Mesenchymal stem cell (in vitro differentiated cells and primary cell): ENCODE measurements around the gene CCDC122.

Source experiments
- DNase-seq: peaks from one replicate; pipeline ENCODE4 v3.0.0-alpha.2; 2013
- H2AFZ ChIP-seq: one replicate; pipeline ENCODE4 v1.6.1; 2013; ENCODE audit warnings: low read depth, mild to moderate bottlenecking, control low read depth, inconsistent platforms, low read length, moderate library complexity
- H2AK5ac ChIP-seq: 2 replicates; pipeline ENCODE4 v1.6.1; 2013; ENCODE audit warnings: low read length, moderate library complexity, mild to moderate bottlenecking, inconsistent platforms; ENCODE audit not compliant: severe bottlenecking
- H2BK120ac ChIP-seq: one replicate; pipeline ENCODE4 v1.6.1; 2013; ENCODE audit warnings: low read depth, mild to moderate bottlenecking, inconsistent platforms, low read length, moderate library complexity
- H2BK12ac ChIP-seq, 2 experiments: one replicate each; pipeline ENCODE4 v1.6.1; 2013; ENCODE audit warnings: inconsistent platforms in 2 of 2, low read length in 2 of 2, mild to moderate bottlenecking in 2 of 2, moderate library complexity in 2 of 2, control low read depth in 1 of 2
- H2BK15ac ChIP-seq: one replicate; pipeline ENCODE4 v1.6.1; 2013; ENCODE audit warnings: mild to moderate bottlenecking, low read depth, inconsistent platforms; ENCODE audit not compliant: poor library complexity, severe bottlenecking
- H2BK5ac ChIP-seq: 2 replicates; pipeline ENCODE4 v1.6.1; 2013; ENCODE audit warnings: low read depth, mild to moderate bottlenecking, low read length, control low read depth, inconsistent platforms; ENCODE audit not compliant: poor library complexity, severe bottlenecking
- H3K14ac ChIP-seq, 2 experiments: one replicate each; pipeline ENCODE4 v1.6.1; 2013; ENCODE audit warnings: inconsistent platforms in 2 of 2, low read length in 2 of 2, control low read depth in 1 of 2, mild to moderate bottlenecking in 1 of 2, moderate library complexity in 1 of 2
- H3K18ac ChIP-seq, 2 experiments: one replicate each; pipeline ENCODE4 v1.6.1; 2013; ENCODE audit warnings: inconsistent platforms in 2 of 2, low read length in 2 of 2, control low read depth in 1 of 2, low read depth in 1 of 2, mild to moderate bottlenecking in 1 of 2
- H3K23ac ChIP-seq, 2 experiments: one replicate each; pipeline ENCODE4 v1.6.1; 2013; ENCODE audit warnings: inconsistent platforms in 2 of 2, low read length in 2 of 2, mild to moderate bottlenecking in 2 of 2, moderate library complexity in 2 of 2, control low read depth in 1 of 2
- H3K27ac ChIP-seq: 2 replicates; pipeline ENCODE4 v1.5.1; 2013; ENCODE audit warnings: mild to moderate bottlenecking, moderate library complexity, low read length, control low read depth, inconsistent platforms; ENCODE audit not compliant: poor library complexity, severe bottlenecking
- H3K27me3 ChIP-seq, 2 experiments: 2 replicates each; pipeline versions ENCODE4 v1.6.1 to v1.7.0; 2013; ENCODE audit warnings: low read length in 2 of 2, mild to moderate bottlenecking in 2 of 2, moderate library complexity in 2 of 2, control low read depth in 1 of 2, inconsistent platforms in 1 of 2; ENCODE audit not compliant: control insufficient read depth in 1 of 2, insufficient read depth in 1 of 2
- H3K36me3 ChIP-seq, 2 experiments: 2 replicates each; pipeline versions ENCODE4 v1.6.1 to v1.7.0; 2013; ENCODE audit warnings: low read length in 2 of 2, control low read depth in 1 of 2, inconsistent platforms in 1 of 2, low read depth in 1 of 2, mild to moderate bottlenecking in 1 of 2; ENCODE audit not compliant: insufficient read depth in 2 of 2, control insufficient read depth in 1 of 2
- H3K4ac ChIP-seq, 2 experiments: one replicate each; pipeline ENCODE4 v1.6.1; 2013; ENCODE audit warnings: inconsistent platforms in 2 of 2, low read length in 2 of 2, mild to moderate bottlenecking in 2 of 2, moderate library complexity in 2 of 2, control low read depth in 1 of 2, low read depth in 1 of 2
- H3K4me1 ChIP-seq: 2 replicates; pipeline ENCODE4 v1.6.1; 2013; ENCODE audit warnings: low read depth, low read length, control low read depth; ENCODE audit not compliant: control insufficient read depth, insufficient read depth
- H3K4me2 ChIP-seq: 2 replicates; pipeline ENCODE4 v1.6.1; 2013; ENCODE audit warnings: low read length, mild to moderate bottlenecking, inconsistent platforms; ENCODE audit not compliant: poor library complexity, severe bottlenecking
- H3K4me3 ChIP-seq, 2 experiments: 2 replicates each; pipeline versions ENCODE4 v1.5.1 to v1.7.0; 2013; ENCODE audit warnings: low read length in 2 of 2, mild to moderate bottlenecking in 2 of 2, control low read depth in 1 of 2, low read depth in 1 of 2; ENCODE audit not compliant: insufficient read depth in 1 of 2
- H3K79me1 ChIP-seq: replicated peaks from 2 replicates; pipeline ENCODE4 v1.6.1; 2013; ENCODE audit warnings: mild to moderate bottlenecking, control low read depth, low read length, inconsistent platforms; ENCODE audit not compliant: poor library complexity, severe bottlenecking
- H3K9ac ChIP-seq: 2 replicates; pipeline ENCODE4 v1.7.0; 2013; ENCODE audit warnings: mild to moderate bottlenecking, low read length, moderate library complexity
- H3K9me3 ChIP-seq: 2 replicates; pipeline ENCODE4 v1.7.0; 2013; ENCODE audit warnings: mild to moderate bottlenecking, low read length; ENCODE audit not compliant: control insufficient read depth
- H4K8ac ChIP-seq: one replicate; pipeline ENCODE4 v1.6.1; 2013; ENCODE audit warnings: inconsistent platforms, mild to moderate bottlenecking, low read length, moderate library complexity
- H4K91ac ChIP-seq: one replicate; pipeline ENCODE4 v1.6.1; 2013; ENCODE audit warnings: mild to moderate bottlenecking, low read length, inconsistent platforms
- WGBS: methylation state at CpG from one replicate; pipeline ENCODE4 v1.1.7; 2013; ENCODE audit warnings: mixed read lengths; 5-methylcytosine and 5-hydroxymethylcytosine counted together

CCDC122 gene

DNA sequence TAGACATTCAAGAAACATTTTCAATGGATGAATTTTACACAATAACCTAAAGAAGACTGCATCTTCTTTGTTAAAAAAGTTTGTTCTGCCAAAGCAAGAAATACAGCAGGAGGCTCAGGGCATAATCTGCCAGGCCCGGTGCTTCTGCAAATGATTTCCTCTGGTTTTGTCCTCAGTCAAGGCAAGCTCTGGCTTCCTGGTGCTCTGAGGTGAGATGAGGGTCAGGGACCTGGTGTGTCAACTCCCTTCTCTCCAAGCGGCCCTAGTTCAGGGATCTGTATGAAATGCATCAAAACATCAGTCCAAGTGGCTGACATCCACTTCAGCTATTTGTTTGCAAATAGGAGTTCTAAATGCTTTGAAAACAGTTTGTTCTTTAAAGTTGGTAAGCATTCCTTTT is 31.7 kb upstream of the CCDC122 start:
- WGBS = 60% methylated on average over 2 of the region's 2 CpGs
- Histone ChIP-seq H3K36me3 (no peaks in the 10 kb centered on the region), H3K18ac (no peak overlapping the region), H3K27ac (no peak overlapping the region), H2BK15ac (no peak overlapping the region), H4K8ac (peak overlapping the region; percentile 69), H2AK5ac (no peak overlapping the region), H2AFZ (no peak overlapping the region), H3K9ac (no peak overlapping the region), H3K79me1 (no peaks in the 10 kb centered on the region), H3K23ac (no peak overlapping the region), H3K14ac (no peak overlapping the region), H3K4ac (no peak overlapping the region), H3K4me2 (no peak overlapping the region), H3K27me3 (no peaks in the 10 kb centered on the region), H2BK12ac (no peak overlapping the region), H2BK5ac (no peak overlapping the region), H4K91ac (no peak overlapping the region), H3K9me3 (no peaks in the 10 kb centered on the region), H3K4me1 (peaks cover 5% of the 10 kb centered on the region), H3K4me3 (no peak overlapping the region), H2BK120ac (no peak overlapping the region)
- no peak for DNase-seq

DNA sequence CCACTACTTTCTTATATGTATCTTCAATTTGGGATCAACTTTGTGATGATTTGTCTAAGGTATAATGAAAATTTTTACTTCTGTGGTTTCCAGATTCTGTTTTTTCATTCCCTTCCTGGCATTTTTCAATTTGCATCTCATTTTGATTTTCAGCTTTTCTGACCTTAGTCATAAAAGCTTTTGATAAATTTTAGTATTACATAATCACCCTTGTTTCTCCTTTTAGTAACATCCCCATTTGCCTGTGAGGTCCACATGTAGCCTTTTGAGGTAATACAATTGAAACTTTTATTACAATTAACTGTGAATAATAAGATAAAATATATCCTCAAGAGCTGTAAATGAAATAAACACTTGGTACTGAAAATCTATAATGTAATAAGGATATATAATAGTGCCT is 31.3 kb upstream of the CCDC122 start:
- Histone ChIP-seq H3K14ac (no peak overlapping the region), H3K79me1 (no peaks in the 10 kb centered on the region), H3K27ac (no peak overlapping the region), H3K4me1 (peaks cover 5% of the 10 kb centered on the region), H2BK5ac (no peak overlapping the region), H2AK5ac (no peak overlapping the region), H2BK12ac (no peak overlapping the region), H4K8ac (no peak overlapping the region), H3K4ac (no peak overlapping the region), H2BK15ac (no peak overlapping the region), H3K27me3 (no peaks in the 10 kb centered on the region), H3K18ac (no peak overlapping the region), H3K9ac (no peak overlapping the region), H3K4me2 (no peak overlapping the region), H2AFZ (no peak overlapping the region), H3K4me3 (no peak overlapping the region), H3K23ac (no peak overlapping the region), H3K36me3 (no peaks in the 10 kb centered on the region), H3K9me3 (no peaks in the 10 kb centered on the region), H2BK120ac (no peak overlapping the region), H4K91ac (no peak overlapping the region)
- DNase-seq = no peak

DNA sequence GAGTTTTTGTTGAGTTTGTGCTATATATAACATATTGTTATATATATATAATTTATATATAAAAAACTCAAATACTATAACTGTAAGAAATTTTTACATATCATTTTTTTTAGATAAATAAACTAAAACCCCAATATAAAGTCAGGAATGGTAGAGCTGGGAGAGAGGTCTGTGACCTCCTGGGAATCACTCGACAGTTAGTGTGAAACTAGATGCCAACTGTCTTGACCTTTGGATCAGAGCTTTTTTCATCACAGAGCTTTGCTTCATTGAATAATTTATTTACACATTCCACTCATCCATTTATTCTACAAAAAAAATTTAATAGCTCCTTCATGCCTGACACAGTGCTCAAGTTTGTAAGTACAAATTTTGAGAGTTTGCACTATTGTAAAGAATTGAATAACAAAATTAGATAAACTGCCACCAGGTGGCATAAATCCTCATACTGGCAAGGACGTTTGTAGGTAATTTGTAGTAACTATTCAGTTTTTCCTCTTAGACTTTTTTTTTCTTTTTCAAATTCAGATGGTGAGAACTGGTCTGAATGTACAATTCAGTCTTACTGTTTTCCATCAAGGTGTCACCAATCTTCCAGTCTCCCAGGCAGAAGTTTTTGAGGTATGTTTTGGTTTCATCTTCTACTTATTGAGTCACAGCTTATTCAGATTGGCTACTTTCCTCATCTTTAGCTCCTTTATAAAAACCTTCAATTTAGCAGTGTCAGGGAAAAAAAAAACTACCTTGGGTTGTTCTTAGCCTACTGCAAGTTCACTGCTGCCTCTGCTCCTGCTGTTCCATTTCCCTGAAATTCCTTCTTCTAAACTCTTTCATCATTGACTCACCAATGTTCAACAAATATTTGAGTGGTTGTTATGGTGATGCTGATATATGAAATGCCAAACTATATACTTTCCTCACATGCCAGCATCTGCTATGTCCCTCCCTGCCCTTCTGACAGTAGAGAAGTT is 28.9 kb upstream of the CCDC122 start:
- no peak overlapping the region for H2BK15ac ChIP-seq
- H3K27ac ChIP-seq = peak overlapping the region; percentile 41
- no peak overlapping the region for H3K4me3 ChIP-seq
- peak; percentile 87 for DNase-seq
- H2AK5ac ChIP-seq = no peak overlapping the region
- H3K36me3 ChIP-seq = no peaks in the 10 kb centered on the region
- H3K4me1 ChIP-seq = peaks cover 5% of the 10 kb centered on the region
- H3K27me3 ChIP-seq = no peaks in the 10 kb centered on the region
- peak overlapping the region; percentile 81 for H3K9ac ChIP-seq
- no peaks in the 10 kb centered on the region for H3K9me3 ChIP-seq
- H2BK12ac ChIP-seq = no peak overlapping the region
- H2AFZ ChIP-seq = no peak overlapping the region
- no peak overlapping the region for H3K4me2 ChIP-seq
- no peak overlapping the region for H2BK120ac ChIP-seq
- WGBS = 90% methylated on average over 1 of the region's 2 CpGs
- H3K18ac ChIP-seq = no peak overlapping the region
- no peak overlapping the region for H3K23ac ChIP-seq
- H3K4ac ChIP-seq = no peak overlapping the region
- H3K14ac ChIP-seq = no peak overlapping the region
- no peak overlapping the region for H2BK5ac ChIP-seq
- no peaks in the 10 kb centered on the region for H3K79me1 ChIP-seq
- H4K8ac ChIP-seq = no peak overlapping the region
- H4K91ac ChIP-seq = no peak overlapping the region

DNA sequence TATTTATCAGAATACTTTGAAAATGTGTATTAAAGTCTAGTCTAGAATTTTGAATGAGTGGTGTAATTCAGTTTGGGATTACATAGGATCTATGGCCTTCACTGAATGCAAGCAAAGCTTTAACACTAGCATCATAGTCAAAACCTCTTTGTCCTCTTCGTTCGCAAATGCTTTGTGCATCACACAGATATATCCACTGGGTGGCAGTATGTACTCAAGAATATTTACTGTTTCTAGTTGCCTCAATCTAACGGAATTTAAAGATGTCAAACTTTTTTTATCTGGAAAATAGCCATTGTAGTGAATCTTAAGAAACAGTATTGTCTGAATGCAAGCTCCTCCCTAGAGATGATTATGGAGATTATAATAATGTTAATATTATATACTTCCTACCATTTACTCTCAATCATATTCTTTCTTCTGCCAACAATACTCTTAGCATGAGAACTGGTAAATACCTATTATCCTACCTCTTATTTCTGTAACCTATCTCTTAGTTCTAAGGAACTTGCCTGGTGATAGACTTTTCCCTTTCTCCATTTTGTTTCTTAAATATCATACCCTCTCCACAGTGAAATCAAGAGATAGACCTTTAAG is 26.0 kb upstream of the CCDC122 start:
- Histone ChIP-seq H3K4me1 (peaks cover 4% of the 10 kb centered on the region), H2AK5ac (no peak overlapping the region), H4K91ac (no peak overlapping the region), H3K4ac (no peak overlapping the region), H2AFZ (no peak overlapping the region), H4K8ac (no peak overlapping the region), H3K79me1 (no peaks in the 10 kb centered on the region), H2BK120ac (no peak overlapping the region), H3K27me3 (no peaks in the 10 kb centered on the region), H3K4me2 (no peak overlapping the region), H3K18ac (no peak overlapping the region), H3K23ac (no peak overlapping the region), H2BK5ac (no peak overlapping the region), H3K27ac (no peak overlapping the region), H3K4me3 (no peak overlapping the region), H3K36me3 (no peaks in the 10 kb centered on the region), H2BK15ac (no peak overlapping the region), H2BK12ac (no peak overlapping the region), H3K9ac (no peak overlapping the region), H3K9me3 (no peaks in the 10 kb centered on the region), H3K14ac (no peak overlapping the region)
- no CpG with 5 or more reads among the region's 3 CpGs for WGBS
- DNase-seq = peak; percentile 73
